ENCODE results near the gene MS4A13. TPM values are rescaled to one million over a fixed set of nuclear protein-coding genes. Genes with fewer than 3 reads are reported as not detected.

The MS4A13 gene
- total RNA-seq, 1 experiment from 2014 or later = not detected

DNA sequence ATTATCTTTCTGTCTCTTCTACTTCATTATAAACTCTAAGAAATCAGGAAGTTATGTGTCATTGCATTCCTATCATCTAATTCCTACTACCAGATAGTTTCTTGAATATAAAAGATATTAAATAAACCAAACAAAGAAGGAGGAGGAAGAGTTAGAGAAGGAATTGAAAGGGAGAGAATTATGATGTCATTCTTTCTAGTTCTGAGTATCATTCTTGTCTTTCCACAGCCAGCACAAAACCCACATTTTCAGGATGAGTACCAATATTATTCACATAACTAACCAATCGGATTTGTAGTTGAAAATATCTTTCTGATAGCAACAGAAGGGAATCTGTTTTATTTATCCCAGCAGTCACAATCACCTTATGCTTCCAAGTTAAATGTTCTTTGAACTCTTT is 13.3 kb downstream of the MS4A13 start:
- Histone ChIP-seq H2AFZ (ENCODE audit: low read depth, low read length, poor library complexity, severe bottlenecking) (no peak overlapping the region), H3K9ac (ENCODE audit: low read length) (no peak overlapping the region), H3K36me3 (ENCODE audit: control insufficient read depth in 1 of 2, insufficient read depth in 2 of 2, low read length in 2 of 2) (no peaks in the 10 kb centered on the region), H3K9me3 (ENCODE audit: control insufficient read depth in 1 of 2, insufficient read depth in 1 of 2, low read depth in 1 of 2, low read length in 2 of 2) (no peaks in the 10 kb centered on the region), H3K4me2 (ENCODE audit: low read length) (no peak overlapping the region), H3K9me2 (ENCODE audit: insufficient read depth) (no peaks in the 10 kb centered on the region), H3K79me2 (ENCODE audit: insufficient read depth, low read length) (no peaks in the 10 kb centered on the region), H3K4me3 (replicated peaks in 1 of 2; ENCODE audit: low read depth in 1 of 2, low read length in 2 of 2) (no peak overlapping the region), H3K27me3 (ENCODE audit: insufficient read depth, low read length) (no peaks in the 10 kb centered on the region), H3K27ac (ENCODE audit: low read depth, low read length) (no peak overlapping the region), H4K20me1 (ENCODE audit: insufficient read depth) (no peaks in the 10 kb centered on the region), H3K4me1 (ENCODE audit: control insufficient read depth in 1 of 2, insufficient read depth in 2 of 2, low read length in 2 of 2) (no peaks in the 10 kb centered on the region)
- POLR2A ChIA-PET = no interaction called here
- ATAC-seq (no peak), DNase-seq (ENCODE audit: low read depth, low spot score) (no peak)
- TF ChIP-seq, protein P1, sequence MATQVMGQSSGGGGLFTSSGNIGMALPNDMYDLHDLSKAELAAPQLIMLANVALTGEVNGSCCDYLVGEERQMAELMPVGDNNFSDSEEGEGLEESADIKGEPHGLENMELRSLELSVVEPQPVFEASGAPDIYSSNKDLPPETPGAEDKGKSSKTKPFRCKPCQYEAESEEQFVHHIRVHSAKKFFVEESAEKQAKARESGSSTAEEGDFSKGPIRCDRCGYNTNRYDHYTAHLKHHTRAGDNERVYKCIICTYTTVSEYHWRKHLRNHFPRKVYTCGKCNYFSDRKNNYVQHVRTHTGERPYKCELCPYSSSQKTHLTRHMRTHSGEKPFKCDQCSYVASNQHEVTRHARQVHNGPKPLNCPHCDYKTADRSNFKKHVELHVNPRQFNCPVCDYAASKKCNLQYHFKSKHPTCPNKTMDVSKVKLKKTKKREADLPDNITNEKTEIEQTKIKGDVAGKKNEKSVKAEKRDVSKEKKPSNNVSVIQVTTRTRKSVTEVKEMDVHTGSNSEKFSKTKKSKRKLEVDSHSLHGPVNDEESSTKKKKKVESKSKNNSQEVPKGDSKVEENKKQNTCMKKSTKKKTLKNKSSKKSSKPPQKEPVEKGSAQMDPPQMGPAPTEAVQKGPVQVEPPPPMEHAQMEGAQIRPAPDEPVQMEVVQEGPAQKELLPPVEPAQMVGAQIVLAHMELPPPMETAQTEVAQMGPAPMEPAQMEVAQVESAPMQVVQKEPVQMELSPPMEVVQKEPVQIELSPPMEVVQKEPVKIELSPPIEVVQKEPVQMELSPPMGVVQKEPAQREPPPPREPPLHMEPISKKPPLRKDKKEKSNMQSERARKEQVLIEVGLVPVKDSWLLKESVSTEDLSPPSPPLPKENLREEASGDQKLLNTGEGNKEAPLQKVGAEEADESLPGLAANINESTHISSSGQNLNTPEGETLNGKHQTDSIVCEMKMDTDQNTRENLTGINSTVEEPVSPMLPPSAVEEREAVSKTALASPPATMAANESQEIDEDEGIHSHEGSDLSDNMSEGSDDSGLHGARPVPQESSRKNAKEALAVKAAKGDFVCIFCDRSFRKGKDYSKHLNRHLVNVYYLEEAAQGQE (IDR thresholded peaks at IDR 0.05; ENCODE audit: low read depth) = no peak
- CTCF ChIA-PET = interaction anchor here (1.0 kb wide), 1 partner anchor 61 kb away, joined by 3 read pairs; no protein-coding TSS in a partner anchor
- no TSS peak for BruUV-seq (replicated peaks)
- RAD21 ChIA-PET (ENCODE audit: low non-redundant PET in 1 of 2, low total read pairs in 2 of 2, uncharacterized antibody in 2 of 2, unreplicated experiment in 2 of 2) = no interaction called here
- intact Hi-C loops (cut with micrococcal nuclease) = no loop called here

DNA sequence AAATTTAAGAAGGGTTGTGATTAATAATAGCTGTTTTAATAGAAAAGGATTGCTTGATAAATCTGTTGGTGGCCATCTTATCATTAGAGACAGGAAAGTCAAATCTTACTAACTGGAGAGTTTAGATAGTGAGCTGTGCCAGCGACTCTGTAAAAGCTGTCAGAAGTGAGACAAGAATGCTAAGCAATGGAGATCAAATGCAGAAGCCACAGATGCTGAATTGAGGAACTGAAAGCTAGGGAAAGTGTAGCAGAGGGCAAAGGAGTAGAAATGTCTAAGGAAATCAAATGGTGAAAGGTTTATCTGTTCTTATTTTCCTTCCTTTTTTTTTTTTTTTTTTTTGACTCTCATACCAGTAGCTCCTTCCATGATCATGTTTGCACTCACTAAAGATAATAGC is 13.7 kb downstream of the MS4A13 start:
- no peaks in the 10 kb centered on the region for H3K9me3 ChIP-seq (ENCODE audit: control insufficient read depth in 1 of 2, insufficient read depth in 1 of 2, low read depth in 1 of 2, low read length in 2 of 2)
- H3K4me2 ChIP-seq (ENCODE audit: low read length) = no peak overlapping the region
- H4K20me1 ChIP-seq (ENCODE audit: insufficient read depth) = no peaks in the 10 kb centered on the region
- intact Hi-C loops (cut with micrococcal nuclease) = no loop called here
- ATAC-seq (no peak), DNase-seq (ENCODE audit: low read depth, low spot score) (no peak)
- BruUV-seq (replicated peaks) = no TSS peak
- no peak overlapping the region for H3K27ac ChIP-seq (ENCODE audit: low read depth, low read length)
- ChIA-PET POLR2A (no interaction called here), RAD21 (ENCODE audit: low non-redundant PET in 1 of 2, low total read pairs in 2 of 2, uncharacterized antibody in 2 of 2, unreplicated experiment in 2 of 2) (no interaction called here), CTCF (interaction anchor here (1.0 kb wide), 1 partner anchor 61 kb away, joined by 3 read pairs; no protein-coding TSS in a partner anchor)
- no peaks in the 10 kb centered on the region for H3K79me2 ChIP-seq (ENCODE audit: insufficient read depth, low read length)
- no peaks in the 10 kb centered on the region for H3K27me3 ChIP-seq (ENCODE audit: insufficient read depth, low read length)
- H3K4me1 ChIP-seq (ENCODE audit: control insufficient read depth in 1 of 2, insufficient read depth in 2 of 2, low read length in 2 of 2) = no peaks in the 10 kb centered on the region
- H3K9me2 ChIP-seq (ENCODE audit: insufficient read depth) = no peaks in the 10 kb centered on the region
- H3K9ac ChIP-seq (ENCODE audit: low read length) = no peak overlapping the region
- no peaks in the 10 kb centered on the region for H3K36me3 ChIP-seq (ENCODE audit: control insufficient read depth in 1 of 2, insufficient read depth in 2 of 2, low read length in 2 of 2)
- no peak overlapping the region for H2AFZ ChIP-seq (ENCODE audit: low read depth, low read length, poor library complexity, severe bottlenecking)
- H3K4me3 ChIP-seq (replicated peaks in 1 of 2; ENCODE audit: low read depth in 1 of 2, low read length in 2 of 2) = no peak overlapping the region
- TF ChIP-seq CBX3 (IDR thresholded peaks at IDR 0.05; ENCODE audit: low read depth) (no peak), ZNF274 (IDR thresholded peaks at IDR 0.05; ENCODE audit: low read depth, low read length) (no peak), RAD21 (IDR thresholded peaks at IDR 0.05; ENCODE audit: low read depth) (no peak), EZH2 (IDR thresholded peaks at IDR 0.05) (no peak), TCF7L2 (IDR thresholded peaks at IDR 0.05; ENCODE audit: borderline replicate concordance, extremely low read depth, insufficient read depth, insufficient read length) (no peak), SIN3A (IDR thresholded peaks at IDR 0.05; ENCODE audit: low read depth) (no peak), POLR2AphosphoS5 (IDR thresholded peaks at IDR 0.05; ENCODE audit: low read depth, low read length) (no peak), CTCF (IDR thresholded peaks at IDR 0.05 in 2 of 3, conservative IDR thresholded peaks at IDR 0.05 in 1 of 3; ENCODE audit: borderline replicate concordance in 1 of 3, insufficient read depth in 1 of 3, low read depth in 2 of 3, low read length in 2 of 3) (no peak)
- TF ChIP-seq, protein P2, sequence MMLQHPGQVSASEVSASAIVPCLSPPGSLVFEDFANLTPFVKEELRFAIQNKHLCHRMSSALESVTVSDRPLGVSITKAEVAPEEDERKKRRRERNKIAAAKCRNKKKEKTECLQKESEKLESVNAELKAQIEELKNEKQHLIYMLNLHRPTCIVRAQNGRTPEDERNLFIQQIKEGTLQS (IDR thresholded peaks at IDR 0.05) = no peak
- TF ChIP-seq, protein P1 (IDR thresholded peaks at IDR 0.05; ENCODE audit: low read depth) = no peak

All from HCT116 (cell line).